H1 (cell line): ENCODE data around the gene COMP.

Experiments used
- CTCF ChIP-seq, 3 experiments: IDR thresholded peaks; 1 replicate in 2 of 3; 2 replicates in 1 of 3; pipeline versions ENCODE4 v1.5.1 to v1.6.1; 2011; ENCODE audit warnings: low read length in 3 of 3, mild to moderate bottlenecking in 3 of 3, inconsistent platforms in 2 of 3, low read depth in 1 of 3, moderate library complexity in 1 of 3; ENCODE audit not compliant: insufficient read depth in 1 of 3; ENCODE audit errors: control extremely low read depth in 1 of 3
- HDAC2 ChIP-seq, 2 experiments: fragments of 300-600 bp in 1 of 2; sonication (generic) in 1 of 2; IDR thresholded peaks; 2 replicates each; pipeline ENCODE4 v1.6.1; 2011 to 2012; ENCODE audit warnings: low read depth in 2 of 2, low read length in 2 of 2, mild to moderate bottlenecking in 2 of 2, moderate library complexity in 2 of 2, borderline replicate concordance in 1 of 2, inconsistent platforms in 1 of 2
- POLR2A ChIP-seq, 2 experiments: IDR thresholded peaks; 1 replicate in 1 of 2; 2 replicates in 1 of 2; pipeline ENCODE4 v1.6.1; 2011; ENCODE audit warnings: low read depth in 2 of 2, low read length in 2 of 2, mild to moderate bottlenecking in 2 of 2; ENCODE audit errors: control extremely low read depth in 1 of 2

GRCh38 chr19:18778826-18779495 lies 12.1 kb downstream of the COMP start:
- TF ChIP-seq HDAC2 (IDR thresholded peaks at IDR 0.05; ENCODE audit: borderline replicate concordance in 1 of 2, low read depth in 2 of 2, low read length in 2 of 2): no peak
- TF ChIP-seq CTCF (IDR thresholded peaks at IDR 0.05; ENCODE audit: control extremely low read depth in 1 of 3, insufficient read depth in 1 of 3, low read depth in 1 of 3, low read length in 3 of 3): no peak
- no peak for TF ChIP-seq POLR2A (IDR thresholded peaks at IDR 0.05; ENCODE audit: control extremely low read depth in 1 of 2, low read depth in 2 of 2, low read length in 2 of 2)
